ENCODE measurements around the gene KCTD16.

The KCTD16 gene

GRCh38 chr5:144416196-144416595 lies 245.5 kb downstream of the KCTD16 start:
- DNase-seq: no peak

- no peak for DNase-seq
Measured at GRCh38 chr5:144418719-144419118, 248.0 kb downstream of the KCTD16 start.

GRCh38 chr5:144421411-144421810 lies 250.7 kb downstream of the KCTD16 start:
- DNase-seq: no peak

GRCh38 chr5:144422018-144422727 lies 251.5 kb downstream of the KCTD16 start:
- DNase-seq: no peak

GRCh38 chr5:144427866-144428265 lies 257.2 kb downstream of the KCTD16 start:
- DNase-seq: no peak

GRCh38 chr5:144428326-144428725 lies 257.7 kb downstream of the KCTD16 start:
- DNase-seq: no peak

- no peak for DNase-seq
Measured at GRCh38 chr5:144429405-144429804, 258.7 kb downstream of the KCTD16 start.

GRCh38 chr5:144429905-144430304 lies 259.2 kb downstream of the KCTD16 start:
- DNase-seq: no peak

- no peak for DNase-seq
Measured at GRCh38 chr5:144433140-144433822, 262.6 kb downstream of the KCTD16 start.

GRCh38 chr5:144433893-144434292 lies 263.2 kb downstream of the KCTD16 start:
- no peak for DNase-seq

GRCh38 chr5:144436007-144436406 lies 265.3 kb downstream of the KCTD16 start:
- no peak for DNase-seq

GRCh38 chr5:144438237-144438636 lies 267.6 kb downstream of the KCTD16 start:
- no peak for DNase-seq

GRCh38 chr5:144448457-144448856 lies 277.8 kb downstream of the KCTD16 start:
- DNase-seq: no peak

- no peak for DNase-seq
Measured at GRCh38 chr5:144451187-144451973, 280.7 kb downstream of the KCTD16 start.

- no peak for DNase-seq
Measured at GRCh38 chr5:144453753-144454152, 283.1 kb downstream of the KCTD16 start.

- no peak for DNase-seq
Measured at GRCh38 chr5:144457160-144457559, 286.5 kb downstream of the KCTD16 start.

GRCh38 chr5:144458216-144458615 lies 287.5 kb downstream of the KCTD16 start:
- no peak for DNase-seq

GRCh38 chr5:144460600-144460999 lies 289.9 kb downstream of the KCTD16 start:
- DNase-seq: no peak

GRCh38 chr5:144462577-144462976 lies 291.9 kb downstream of the KCTD16 start:
- DNase-seq: no peak

- no peak for DNase-seq
Measured at GRCh38 chr5:144463481-144464223, 293.0 kb downstream of the KCTD16 start.

GRCh38 chr5:144464306-144464705 lies 293.6 kb downstream of the KCTD16 start:
- no peak for DNase-seq

GRCh38 chr5:144465441-144465840 lies 294.8 kb downstream of the KCTD16 start:
- DNase-seq: no peak

- peak; percentile 25 to 39 (median 35) for DNase-seq
Measured at GRCh38 chr5:144467792-144468191, 297.1 kb downstream of the KCTD16 start.

Data from suppressor macrophage treated with lipopolysaccharide for 1 hour (primary cell).